LNCAP (cell line): ENCODE data around the gene ASIC1.

Experiments
- CTCF ChIP-seq: fragments of 450-650 bp; IDR thresholded peaks from 2 replicates; pipeline ENCODE4 v1.5.1; 2017; ENCODE audit warnings: mild to moderate bottlenecking

Gene ASIC1

GRCh38 chr12:50032515-50032853 lies 24.9 kb upstream of the ASIC1 start:
- no peak for TF ChIP-seq CTCF

- TF ChIP-seq CTCF, result no peak
Measured at GRCh38 chr12:50032854-50033581, 24.4 kb upstream of the ASIC1 start.

GRCh38 chr12:50038336-50038735 lies 19.1 kb upstream of the ASIC1 start:
- TF ChIP-seq CTCF, result no peak

- peak; percentile 98 for TF ChIP-seq CTCF
Measured at GRCh38 chr12:50039151-50039835, 18.1 kb upstream of the ASIC1 start.

GRCh38 chr12:50040657-50041056 lies 16.7 kb upstream of the ASIC1 start:
- TF ChIP-seq CTCF, result no peak

- no peak for TF ChIP-seq CTCF
Measured at GRCh38 chr12:50041062-50041860, 16.1 kb upstream of the ASIC1 start.

GRCh38 chr12:50041962-50042361 lies 15.4 kb upstream of the ASIC1 start:
- no peak for TF ChIP-seq CTCF
